HEK293 (cell line): ENCODE results near the gene TK2.
A peak's percentile ranks its signal among the peaks of the same experiment; 100 is the strongest.

Experiments
- CTCF ChIA-PET: fragments of 350-600 bp; formaldehyde crosslinking; extraction: SDS; loops from one replicate; lab custom pipeline; 2021; ENCODE audit warnings: antibody characterized with exemption; lab: Yijun Ruan, JAX
- POLR2A ChIA-PET: fragments of 300-600 bp; formaldehyde crosslinking; extraction: SDS; loops from one replicate; lab custom pipeline; 2020; ENCODE audit warnings: antibody characterized with exemption, inconsistent platforms; lab: Yijun Ruan, JAX
- H3K27ac ChIP-seq: fragments of 200-500 bp; sonication (Bioruptor generic); 2 replicates; pipeline ENCODE4 v1.5.1; 2014; ENCODE audit warnings: low read depth, low read length, control low read depth, inconsistent platforms; ENCODE audit errors: extremely low read depth
- H3K36me3 ChIP-seq, 2 experiments: fragments of 200-500 bp in 1 of 2; sonication (Bioruptor generic) in 1 of 2; 1 replicate in 1 of 2; 2 replicates in 1 of 2; pipeline ENCODE4 v1.5.1; 2014 to 2017; ENCODE audit warnings: inconsistent platforms in 2 of 2, low read length in 2 of 2; ENCODE audit not compliant: control insufficient read depth in 2 of 2, insufficient read depth in 1 of 2
- H3K4me1 ChIP-seq: fragments of 200-500 bp; sonication (Bioruptor generic); 2 replicates; pipeline ENCODE4 v1.5.1; 2014; ENCODE audit warnings: mild to moderate bottlenecking, low read length, inconsistent platforms; ENCODE audit not compliant: control insufficient read depth, insufficient read depth
- H3K4me3 ChIP-seq: 2 replicates; pipeline ENCODE4 v1.5.1; 2011; ENCODE audit warnings: low read depth, mild to moderate bottlenecking, control low read depth, low read length, moderate library complexity
- H3K9me3 ChIP-seq: fragments of 200-500 bp; sonication (Bioruptor generic); 2 replicates; pipeline ENCODE4 v1.5.1; 2014; ENCODE audit warnings: low read depth, low read length, inconsistent platforms; ENCODE audit not compliant: control insufficient read depth, insufficient read depth
- FEZF1 ChIP-seq: fragments of 450-650 bp; formaldehyde crosslinking; IDR thresholded peaks from 2 replicates; pipeline ENCODE4 v1.5.1; 2016; ENCODE audit warnings: missing biosample characterization, missing genetic modification characterization
- HOXD13 ChIP-seq: sonication (generic); formaldehyde crosslinking; IDR thresholded peaks from 2 replicates; pipeline ENCODE4 v1.8.0; 2022; ENCODE audit warnings: missing genetic modification reagents, borderline replicate concordance
- IKZF3 ChIP-seq: fragments of 450-650 bp; IDR thresholded peaks from 2 replicates; pipeline ENCODE4 v1.5.0; 2018; ENCODE audit warnings: missing biosample characterization, mild to moderate bottlenecking, missing genetic modification characterization, moderate library complexity
- KLF16 ChIP-seq: fragments of 450-650 bp; formaldehyde crosslinking; IDR thresholded peaks from 2 replicates; pipeline ENCODE4 v1.5.1; 2017; ENCODE audit warnings: missing biosample characterization, missing genetic modification characterization
- MEIS1 ChIP-seq: sonication (generic); formaldehyde crosslinking; IDR thresholded peaks from 2 replicates; pipeline ENCODE4 v1.8.1; 2022; ENCODE audit warnings: missing genetic modification reagents, mild to moderate bottlenecking, borderline replicate concordance
- OVOL3 ChIP-seq: fragments of 450-650 bp; formaldehyde crosslinking; IDR thresholded peaks from 2 replicates; pipeline ENCODE4 v1.5.1; 2016; ENCODE audit warnings: missing biosample characterization, missing genetic modification characterization
- ZBTB21 ChIP-seq: fragments of 450-650 bp; formaldehyde crosslinking; IDR thresholded peaks from 2 replicates; pipeline ENCODE4 v1.5.1; 2017; ENCODE audit warnings: missing biosample characterization, missing genetic modification characterization
- ZFP3 ChIP-seq: fragments of 450-650 bp; formaldehyde crosslinking; IDR thresholded peaks from 2 replicates; pipeline ENCODE4 v1.5.1; 2016; ENCODE audit warnings: low read depth, missing biosample characterization, missing genetic modification characterization
- ZNF114 ChIP-seq: fragments of 450-650 bp; formaldehyde crosslinking; IDR thresholded peaks from 2 replicates; pipeline ENCODE4 v1.5.0; 2017; ENCODE audit warnings: missing biosample characterization, missing genetic modification characterization
- ZNF132 ChIP-seq: fragments of 450-650 bp; formaldehyde crosslinking; IDR thresholded peaks from 2 replicates; pipeline ENCODE4 v1.5.1; 2017; ENCODE audit warnings: missing biosample characterization, missing genetic modification characterization, borderline replicate concordance
- ZNF140 ChIP-seq: fragments of 450-650 bp; formaldehyde crosslinking; IDR thresholded peaks from 2 replicates; pipeline ENCODE4 v1.5.1; 2016; ENCODE audit warnings: missing biosample characterization, missing genetic modification characterization
- ZNF157 ChIP-seq: fragments of 450-650 bp; formaldehyde crosslinking; IDR thresholded peaks from 2 replicates; pipeline ENCODE4 v1.5.1; 2016; ENCODE audit warnings: missing biosample characterization, missing genetic modification characterization
- ZNF175 ChIP-seq: fragments of 450-650 bp; formaldehyde crosslinking; IDR thresholded peaks from 2 replicates; pipeline ENCODE4 v1.5.1; 2016; ENCODE audit warnings: missing biosample characterization, missing genetic modification characterization
- ZNF18 ChIP-seq: fragments of 450-650 bp; formaldehyde crosslinking; IDR thresholded peaks from 2 replicates; pipeline ENCODE4 v1.5.1; 2016; ENCODE audit warnings: missing biosample characterization, missing genetic modification characterization
- ZNF26 ChIP-seq: fragments of 450-650 bp; formaldehyde crosslinking; IDR thresholded peaks from 2 replicates; pipeline ENCODE4 v1.5.1; 2016; ENCODE audit warnings: missing biosample characterization, missing genetic modification characterization
- ZNF280C ChIP-seq: fragments of 450-650 bp; formaldehyde crosslinking; IDR thresholded peaks from 2 replicates; pipeline ENCODE4 v1.5.1; 2016; ENCODE audit warnings: missing biosample characterization, missing genetic modification characterization
- ZNF324 ChIP-seq: fragments of 450-650 bp; formaldehyde crosslinking; IDR thresholded peaks from 2 replicates; pipeline ENCODE4 v1.5.1; 2016; ENCODE audit warnings: missing biosample characterization, missing genetic modification characterization
- ZNF394 ChIP-seq: fragments of 450-650 bp; formaldehyde crosslinking; IDR thresholded peaks from 2 replicates; pipeline ENCODE4 v1.5.1; 2016; ENCODE audit warnings: missing biosample characterization, missing genetic modification characterization, mild to moderate bottlenecking, moderate library complexity, borderline replicate concordance
- ZNF473 ChIP-seq: fragments of 450-650 bp; formaldehyde crosslinking; IDR thresholded peaks from 2 replicates; pipeline ENCODE4 v1.5.1; 2017; ENCODE audit warnings: missing biosample characterization, missing genetic modification characterization
- ZNF529 ChIP-seq: fragments of 450-650 bp; formaldehyde crosslinking; IDR thresholded peaks from 2 replicates; pipeline ENCODE4 v1.5.1; 2017; ENCODE audit warnings: missing genetic modification characterization, missing biosample characterization; ENCODE audit not compliant: insufficient replicate concordance
- ZNF560 ChIP-seq: fragments of 450-650 bp; formaldehyde crosslinking; IDR thresholded peaks from 2 replicates; pipeline ENCODE4 v1.5.1; 2017; ENCODE audit warnings: missing biosample characterization, missing genetic modification characterization, borderline replicate concordance
- ZNF580 ChIP-seq: fragments of 450-650 bp; formaldehyde crosslinking; IDR thresholded peaks from 2 replicates; pipeline ENCODE4 v1.5.1; 2016; ENCODE audit warnings: missing biosample characterization, missing genetic modification characterization
- ZNF610 ChIP-seq: fragments of 450-650 bp; formaldehyde crosslinking; IDR thresholded peaks from 2 replicates; pipeline ENCODE4 v1.5.1; 2016; ENCODE audit warnings: missing biosample characterization, missing genetic modification characterization, borderline replicate concordance
- ZNF621 ChIP-seq: fragments of 450-650 bp; formaldehyde crosslinking; IDR thresholded peaks from 2 replicates; pipeline ENCODE4 v1.5.1; 2017; ENCODE audit warnings: missing biosample characterization, missing genetic modification characterization
- ZNF629 ChIP-seq: fragments of 450-650 bp; formaldehyde crosslinking; IDR thresholded peaks from 2 replicates; pipeline ENCODE4 v1.5.1; 2017; ENCODE audit warnings: missing biosample characterization, missing genetic modification characterization
- ZNF664 ChIP-seq: fragments of 450-650 bp; formaldehyde crosslinking; IDR thresholded peaks from 2 replicates; pipeline ENCODE4 v1.5.1; 2016; ENCODE audit warnings: missing biosample characterization, missing genetic modification characterization
- ZNF76 ChIP-seq: fragments of 450-650 bp; formaldehyde crosslinking; IDR thresholded peaks from 2 replicates; pipeline ENCODE4; 2016; ENCODE audit warnings: low read depth, missing biosample characterization, missing genetic modification characterization, borderline replicate concordance
- ZNF777 ChIP-seq: fragments of 450-650 bp; formaldehyde crosslinking; IDR thresholded peaks from 2 replicates; pipeline ENCODE4 v1.5.1; 2017; ENCODE audit warnings: missing biosample characterization, missing genetic modification characterization, borderline replicate concordance

TK2 gene

GRCh38 chr16:66598111-66598510 lies 48.2 kb upstream of the TK2 start:
- ChIA-PET CTCF (interaction anchor here (0.5 to 1.0 kb wide), 2 partner anchors 10 to 138 kb away, joined by 3 to 5 read pairs; no protein-coding TSS in a partner anchor), POLR2A (no interaction called here)
- H3K4me1 ChIP-seq = no peaks in the 10 kb centered on the region
- no peak overlapping the region for H3K4me3 ChIP-seq
- no peaks in the 10 kb centered on the region for H3K36me3 ChIP-seq
- no peak overlapping the region for H3K27ac ChIP-seq
- TF ChIP-seq ZNF610 (no peak), IKZF3 (tag by site-specific recombination) (no peak), OVOL3 (tag by site-specific recombination) (no peak), FEZF1 (tag by site-specific recombination) (no peak), ZNF394 (tag by site-specific recombination) (peak; percentile 37; the same call in 1 of the 2 replicates), ZNF114 (tag by site-specific recombination) (no peak), HOXD13 (no peak), ZNF18 (tag by site-specific recombination) (no peak), ZNF175 (tag by site-specific recombination) (no peak), MEIS1 (CRISPR knock-in tag) (no peak), ZBTB21 (tag by site-specific recombination) (peak; percentile 53), ZNF664 (tag by site-specific recombination) (peak; percentile 28; the same call in 1 of the 2 replicates), ZNF629 (tag by site-specific recombination) (peak; percentile 58; the same call in 1 of the 2 replicates), ZNF157 (tag by site-specific recombination) (no peak), ZNF324 (no peak)
- H3K9me3 ChIP-seq = no peaks in the 10 kb centered on the region

- CTCF ChIA-PET = interaction anchor here (1.0 kb wide), 1 partner anchor 11 kb away, joined by 5 read pairs; no protein-coding TSS in a partner anchor
- no peak overlapping the region for H3K27ac ChIP-seq
- POLR2A ChIA-PET = no interaction called here
- TF ChIP-seq ZNF529 (tag by site-specific recombination) = no peak
- TF ChIP-seq ZNF26 (tag by site-specific recombination) = no peak
- TF ChIP-seq ZNF580 = no peak
- TF ChIP-seq KLF16 (tag by site-specific recombination) = no peak
- TF ChIP-seq ZNF777 (tag by site-specific recombination) = no peak
- TF ChIP-seq ZNF76 = no peak
- TF ChIP-seq ZNF629 (tag by site-specific recombination) = no peak
- no peak for TF ChIP-seq ZNF621
- TF ChIP-seq ZNF473 = no peak
- TF ChIP-seq ZNF280C (tag by site-specific recombination) = no peak
- TF ChIP-seq ZNF132 (tag by site-specific recombination) = no peak
- no peak for TF ChIP-seq ZFP3
- TF ChIP-seq ZNF560 = no peak
- no peak for TF ChIP-seq ZNF140
Observed at GRCh38 chr16:66596986-66597848, 47.3 kb upstream of the TK2 start.

More at GRCh38 chr16:66596986-66597848, 47.3 kb upstream of the TK2 start:
- no peaks in the 10 kb centered on the region for H3K36me3 ChIP-seq
- no peaks in the 10 kb centered on the region for H3K4me1 ChIP-seq
- H3K9me3 ChIP-seq = no peaks in the 10 kb centered on the region
- no peak overlapping the region for H3K4me3 ChIP-seq
